GM19372 (cell line): Measurements from ENCODE around the gene MAMDC2.

Experiments used
- ATAC-seq: cut with Tn5 transposase; IDR thresholded peaks from one replicate; pipeline ENCODE4 v1.9.1; 2021; ENCODE audit warnings: mild to moderate bottlenecking, low read depth, moderate library complexity; ENCODE audit not compliant: unreplicated experiment

The MAMDC2 gene

DNA sequence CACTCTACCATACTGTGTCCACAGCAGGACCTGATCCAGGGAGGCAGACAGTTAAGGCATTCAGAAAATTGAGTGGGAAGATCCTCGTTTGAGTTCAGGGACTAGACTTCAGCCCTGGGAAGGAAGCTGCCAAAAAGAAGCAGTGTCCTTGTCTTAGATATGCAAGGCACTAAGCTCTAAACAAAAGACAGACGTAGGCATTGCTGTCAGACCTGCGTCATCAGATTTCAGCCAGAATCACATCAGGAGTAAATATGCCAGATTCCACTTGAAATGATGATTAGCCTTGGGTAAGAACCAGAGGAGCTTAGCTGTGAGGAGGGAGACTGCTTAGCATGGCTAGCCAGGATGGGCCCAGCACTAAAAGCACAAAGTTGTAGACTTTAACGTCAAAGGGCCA, 56.7 kb downstream of the MAMDC2 start:
- ATAC-seq: no peak

DNA sequence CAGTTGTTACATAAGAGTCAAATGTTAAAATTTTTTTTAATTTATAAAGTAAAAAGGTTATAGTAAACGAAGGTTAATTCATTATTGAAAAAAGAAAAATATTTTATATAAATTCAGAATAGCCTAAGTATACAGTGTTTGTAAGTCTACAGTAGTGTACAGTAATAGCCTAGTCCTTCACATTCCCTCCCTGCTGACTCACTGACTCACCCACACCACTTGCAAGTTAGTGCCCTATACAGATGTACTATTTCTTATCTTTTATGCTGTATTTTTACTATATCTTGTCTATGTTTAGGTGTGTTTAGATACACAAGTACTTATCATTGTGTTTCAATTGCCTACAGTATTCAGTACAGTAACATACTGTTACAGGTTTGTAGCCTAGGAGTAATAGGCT, 57.6 kb downstream of the MAMDC2 start:
- ATAC-seq: no peak

DNA sequence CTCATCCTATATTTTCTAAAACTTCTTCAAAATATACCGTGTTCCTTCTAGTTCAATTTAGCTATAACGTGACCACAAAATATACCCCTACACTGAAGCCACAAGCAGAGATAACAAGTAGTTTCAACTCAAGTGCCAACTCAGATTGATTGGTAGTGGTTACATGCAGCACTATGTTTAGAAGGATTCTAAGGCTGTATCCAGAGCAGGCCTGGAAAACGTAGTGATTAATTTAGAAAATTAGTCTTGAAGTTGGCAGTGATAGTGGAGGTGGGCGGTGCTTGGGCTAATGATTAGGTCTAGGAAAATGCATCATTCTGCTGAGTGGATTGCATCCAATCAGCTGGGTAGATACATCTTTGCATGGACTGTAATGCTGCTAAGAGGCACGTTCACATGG, 61.5 kb downstream of the MAMDC2 start:
- no peak for ATAC-seq

DNA sequence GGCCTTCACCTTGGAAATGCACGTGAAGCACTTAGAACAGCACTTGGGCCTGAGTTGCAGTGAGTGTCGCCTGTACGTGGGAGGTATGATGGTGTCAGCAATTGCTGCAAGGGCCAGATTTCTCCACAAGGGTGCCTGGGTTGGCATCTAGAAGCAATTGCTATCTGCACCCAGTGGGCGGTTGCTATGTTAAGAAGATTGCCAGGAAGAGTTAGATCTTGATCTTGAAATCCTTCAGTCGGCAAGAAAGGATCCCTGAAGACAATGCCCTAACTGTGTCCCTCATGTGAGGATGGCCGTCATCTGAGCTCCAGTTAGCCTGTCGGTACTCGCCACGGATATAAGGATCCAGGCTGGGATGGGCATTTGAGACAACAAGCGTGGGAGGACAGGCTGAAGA, 62.9 kb downstream of the MAMDC2 start:
- no peak for ATAC-seq

DNA sequence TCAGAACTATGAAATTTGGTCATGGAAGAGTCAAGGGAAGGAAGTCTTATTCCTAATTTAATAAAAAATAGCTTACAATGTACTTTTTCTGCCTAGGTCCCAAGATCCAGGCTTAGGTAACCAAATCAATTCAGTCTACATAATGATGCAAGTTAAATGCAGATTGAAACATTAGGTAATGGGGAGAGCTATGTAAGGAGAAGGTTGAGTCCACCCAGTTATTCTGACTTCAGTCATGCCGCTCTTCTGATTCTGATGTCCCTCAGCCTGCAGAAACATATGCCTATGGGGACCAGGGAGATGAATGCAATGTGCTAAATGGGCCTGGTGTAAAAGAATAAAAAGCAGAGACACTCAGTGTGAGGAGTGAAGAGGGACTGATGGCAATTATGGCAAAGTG, 63.9 kb downstream of the MAMDC2 start:
- no peak for ATAC-seq

DNA sequence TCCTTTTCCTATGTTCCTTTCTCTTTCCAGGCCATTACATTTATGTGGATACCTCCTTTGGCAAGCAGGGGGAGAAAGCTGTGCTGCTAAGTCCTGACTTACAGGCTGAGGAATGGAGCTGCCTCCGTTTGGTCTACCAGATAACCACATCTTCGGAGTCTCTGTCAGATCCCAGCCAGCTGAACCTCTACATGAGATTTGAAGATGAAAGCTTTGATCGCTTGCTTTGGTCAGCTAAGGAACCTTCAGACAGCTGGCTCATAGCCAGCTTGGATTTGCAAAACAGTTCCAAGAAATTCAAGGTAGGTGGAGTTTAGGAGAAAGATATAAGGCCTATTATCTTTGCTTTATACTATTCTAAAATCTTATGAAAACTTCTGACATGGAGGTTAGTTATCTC, 64.5 kb downstream of the MAMDC2 start:
- ATAC-seq: no peak

DNA sequence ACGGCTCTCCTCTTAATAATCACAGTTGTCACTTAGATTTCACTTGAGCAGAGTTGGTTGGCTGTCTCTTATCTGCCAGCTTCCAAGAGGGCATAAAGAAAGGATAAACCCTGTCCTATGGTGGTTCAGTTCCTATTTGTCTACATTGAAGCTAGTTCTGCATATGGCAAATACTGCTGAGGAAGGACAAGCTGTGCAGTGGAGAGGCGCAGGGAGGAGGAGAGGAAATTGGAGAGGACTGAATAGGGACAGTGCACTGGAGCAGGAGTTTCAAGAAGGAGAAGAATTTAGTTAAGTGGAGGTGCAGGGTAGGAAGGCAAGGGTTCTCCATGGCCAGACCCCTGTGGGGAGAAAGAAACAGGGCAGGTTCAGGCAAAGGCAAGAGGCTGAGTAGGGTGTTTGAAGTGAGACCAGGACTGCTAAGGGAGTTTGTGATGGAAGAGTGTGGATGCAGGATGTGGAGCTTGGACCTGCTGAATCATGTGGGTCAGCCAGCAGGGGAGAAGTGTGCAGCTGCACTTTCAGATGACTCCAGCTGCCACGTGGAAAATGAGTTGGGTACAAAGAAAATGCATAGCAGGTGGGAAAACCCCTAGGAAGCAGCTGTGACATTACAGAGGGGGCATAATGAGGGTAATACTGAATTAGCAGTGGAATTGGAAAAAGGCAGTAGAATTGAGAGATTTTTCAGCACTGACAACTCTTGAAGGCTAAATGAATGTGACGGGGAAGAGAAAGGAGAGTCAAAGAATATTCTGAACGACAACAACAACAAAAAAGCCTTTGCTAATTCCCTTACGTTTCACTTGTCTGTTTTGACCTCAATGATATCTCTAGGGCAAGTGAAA, 66.8 kb downstream of the MAMDC2 start:
- ATAC-seq: no peak

DNA sequence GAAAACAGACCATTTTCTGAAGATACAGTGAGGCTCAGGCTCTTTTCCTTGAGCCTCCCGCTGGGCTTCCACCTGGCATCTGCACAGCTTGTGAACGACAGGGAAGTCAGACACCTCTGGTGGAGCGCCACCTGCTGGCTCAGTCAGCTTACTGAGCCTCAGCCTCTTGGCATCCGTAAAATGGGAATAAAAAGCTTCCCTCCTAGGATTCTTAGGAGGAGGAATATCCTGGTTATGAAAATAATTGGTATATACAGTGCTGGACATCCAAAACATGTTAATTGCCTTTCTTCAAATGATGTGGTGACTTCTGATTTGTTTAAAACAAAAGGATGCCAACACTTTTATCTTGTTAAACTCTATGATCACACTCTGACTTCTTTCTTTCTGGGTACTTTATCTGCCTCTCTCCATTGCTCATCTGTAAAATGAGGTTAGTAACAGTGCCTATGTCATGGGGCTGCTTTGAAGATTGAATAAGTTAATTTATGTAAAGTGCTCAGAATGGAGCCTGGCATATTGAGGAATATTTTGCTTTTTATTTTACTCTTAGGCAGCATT, 67.5 kb downstream of the MAMDC2 start:
- peak; percentile 71 for ATAC-seq

DNA sequence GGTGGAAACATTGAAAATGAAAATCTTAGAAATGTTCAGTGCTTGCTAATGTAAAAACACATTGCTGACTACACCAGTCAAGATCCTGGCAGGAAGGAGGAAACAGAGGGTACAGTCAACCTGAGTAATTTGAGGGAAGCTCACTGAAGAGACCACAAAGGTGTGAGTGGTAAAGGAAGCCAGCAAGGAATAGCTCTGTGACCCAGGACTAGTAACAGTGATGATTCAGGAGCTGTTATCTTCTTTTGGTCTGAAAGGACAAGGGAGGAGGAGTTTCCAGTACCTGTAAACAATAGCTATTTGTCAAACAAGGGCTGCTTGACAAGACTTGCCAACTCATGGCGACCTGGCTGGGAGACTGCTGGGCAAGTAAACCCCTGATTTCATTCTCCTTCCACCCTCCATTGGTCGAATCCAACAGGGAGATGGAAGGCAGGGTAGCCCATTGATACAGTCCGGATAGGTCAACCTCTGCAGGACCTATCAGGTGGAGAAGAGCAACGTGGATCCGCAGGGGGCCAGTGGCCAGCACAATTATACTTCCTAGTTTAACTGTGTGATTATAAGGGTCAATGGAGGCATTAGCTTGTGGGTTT, 68.1 kb downstream of the MAMDC2 start:
- ATAC-seq: no peak

DNA sequence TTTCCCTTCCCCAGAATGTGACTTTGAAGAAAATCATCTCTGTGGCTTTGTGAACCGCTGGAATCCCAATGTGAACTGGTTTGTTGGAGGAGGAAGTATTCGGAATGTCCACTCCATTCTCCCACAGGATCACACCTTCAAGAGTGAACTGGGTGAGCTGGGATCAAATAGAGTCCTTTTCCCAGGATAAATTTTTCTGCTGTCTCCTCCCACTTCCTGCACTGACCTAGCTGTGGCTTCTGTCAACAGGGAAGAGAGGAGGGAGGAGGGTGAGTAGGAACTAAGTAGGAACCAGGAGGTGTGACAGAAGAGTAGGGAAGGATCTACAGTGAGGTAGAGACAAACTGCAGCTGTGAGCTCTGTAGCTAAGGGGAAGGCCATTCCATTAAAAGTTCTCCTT, 69.3 kb downstream of the MAMDC2 start:
- no peak for ATAC-seq

DNA sequence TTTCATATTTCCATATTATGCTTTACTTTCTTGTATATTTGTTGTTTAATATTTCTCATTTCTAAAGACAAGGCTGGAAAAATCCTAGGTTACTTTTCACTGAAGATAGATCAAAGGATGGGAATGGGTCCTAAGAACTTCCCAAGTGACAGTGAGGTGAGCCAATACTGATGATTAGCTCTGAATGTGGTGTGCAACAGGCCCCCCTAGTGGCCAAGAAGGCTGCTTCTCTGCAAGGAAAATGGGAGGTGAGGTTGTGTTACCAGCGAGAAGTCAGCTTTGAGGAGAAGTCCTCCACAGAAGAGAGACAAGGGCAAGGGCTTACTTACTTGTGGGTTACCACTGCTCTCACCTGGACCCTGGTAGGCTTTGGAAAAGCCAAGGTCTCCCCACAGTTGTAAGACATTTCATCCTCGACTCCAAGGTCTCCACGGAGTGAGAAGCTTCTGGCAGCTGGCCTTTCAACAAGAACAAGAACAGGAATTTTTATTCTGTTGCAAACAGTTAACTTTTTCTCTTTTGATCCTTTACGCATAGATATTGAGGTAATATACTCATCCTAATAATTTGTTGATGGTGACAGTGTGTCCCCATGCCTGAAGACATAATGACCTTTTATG, 69.9 kb downstream of the MAMDC2 start:
- peak; percentile 58 for ATAC-seq

DNA sequence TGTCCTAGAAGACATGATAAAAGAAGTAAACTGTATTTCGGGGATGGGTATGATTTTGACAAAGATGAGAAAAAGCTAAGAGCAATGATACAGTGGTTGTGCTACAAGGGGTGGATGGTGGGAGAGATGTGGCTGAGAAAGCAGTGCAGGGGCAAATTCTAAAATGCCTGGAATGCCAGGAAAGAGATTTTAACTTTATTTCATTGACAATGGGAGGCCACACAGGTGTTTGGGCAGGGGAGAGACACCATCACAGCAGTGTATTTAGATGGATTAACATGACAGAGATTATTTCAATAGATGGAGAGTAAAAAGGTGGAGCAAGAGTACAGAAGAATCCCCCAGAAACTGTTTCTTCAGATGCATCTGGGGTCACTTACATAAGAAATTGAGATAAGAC, 71.2 kb downstream of the MAMDC2 start:
- ATAC-seq: no peak

DNA sequence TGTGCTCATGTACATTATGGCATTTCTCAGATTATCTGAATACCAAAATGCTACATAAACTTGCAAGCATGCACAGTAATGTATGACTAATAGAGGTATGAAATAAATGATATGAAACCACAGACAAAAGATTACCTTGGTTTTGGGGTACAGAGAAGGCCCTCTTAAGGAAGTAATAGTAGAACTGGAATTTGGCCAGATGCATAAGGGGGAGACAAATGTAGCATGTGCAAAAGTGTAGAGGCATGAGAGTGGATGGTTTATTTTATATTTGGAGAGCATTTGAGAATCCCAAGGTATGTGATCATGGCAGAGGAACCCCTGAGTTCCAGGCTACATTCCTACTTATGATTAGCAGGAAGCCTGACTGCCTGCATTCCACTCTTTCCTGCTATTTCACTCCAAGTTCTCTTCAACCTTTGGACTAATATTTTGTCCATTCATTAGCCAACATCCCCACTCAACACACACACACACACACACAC, 74.2 kb downstream of the MAMDC2 start:
- no peak for ATAC-seq

DNA sequence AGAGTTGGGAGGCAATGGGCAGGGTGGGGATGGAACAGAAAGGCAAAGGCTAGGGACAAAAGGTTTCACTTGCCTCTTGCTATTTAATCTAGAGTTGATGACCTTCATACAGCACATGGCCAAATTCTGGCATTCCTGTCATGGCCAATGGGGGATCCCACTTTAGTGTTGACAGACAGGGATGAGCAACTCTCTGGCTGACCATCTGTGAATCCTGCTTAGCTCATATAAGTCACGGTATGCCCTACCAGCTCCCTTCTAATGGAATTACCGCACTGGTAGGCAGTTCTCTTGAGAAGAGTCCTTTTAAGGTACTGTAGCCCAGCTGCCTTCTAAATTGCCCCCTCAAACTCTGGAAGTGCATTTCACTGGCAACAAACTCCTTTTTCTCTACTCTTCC, 76.1 kb downstream of the MAMDC2 start:
- no peak for ATAC-seq

DNA sequence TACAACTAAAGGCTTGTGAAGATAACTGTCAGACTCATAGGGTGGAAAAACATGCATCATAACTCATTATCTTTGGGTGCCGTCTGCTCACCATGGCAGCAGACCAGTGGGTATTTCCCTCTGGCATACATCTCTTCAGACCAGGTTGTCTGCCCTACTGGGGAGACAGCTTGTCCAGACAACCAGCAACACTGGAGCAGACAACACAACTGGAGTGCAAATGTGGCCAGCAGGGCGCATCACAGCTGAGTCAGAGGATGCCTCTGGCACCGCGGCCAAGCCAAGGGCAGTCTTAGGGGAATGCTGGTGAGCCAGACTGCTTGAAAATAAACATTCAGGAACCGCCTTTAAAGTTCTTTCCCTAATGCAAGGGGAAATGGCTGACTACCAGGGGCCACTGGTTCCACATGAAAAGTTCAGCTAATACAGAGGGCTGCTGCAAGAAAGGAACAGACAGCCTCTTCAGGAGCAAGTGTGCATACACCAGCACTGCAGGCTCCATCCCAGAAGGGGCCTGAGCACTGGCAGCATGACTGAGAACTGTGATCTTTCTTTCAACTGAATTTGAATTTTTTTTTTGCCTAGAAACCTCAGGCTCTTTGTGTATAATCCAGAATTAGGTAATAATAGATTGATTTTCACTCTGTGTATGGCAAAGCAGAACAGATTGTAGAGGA, 77.3 kb downstream of the MAMDC2 start:
- no peak for ATAC-seq

DNA sequence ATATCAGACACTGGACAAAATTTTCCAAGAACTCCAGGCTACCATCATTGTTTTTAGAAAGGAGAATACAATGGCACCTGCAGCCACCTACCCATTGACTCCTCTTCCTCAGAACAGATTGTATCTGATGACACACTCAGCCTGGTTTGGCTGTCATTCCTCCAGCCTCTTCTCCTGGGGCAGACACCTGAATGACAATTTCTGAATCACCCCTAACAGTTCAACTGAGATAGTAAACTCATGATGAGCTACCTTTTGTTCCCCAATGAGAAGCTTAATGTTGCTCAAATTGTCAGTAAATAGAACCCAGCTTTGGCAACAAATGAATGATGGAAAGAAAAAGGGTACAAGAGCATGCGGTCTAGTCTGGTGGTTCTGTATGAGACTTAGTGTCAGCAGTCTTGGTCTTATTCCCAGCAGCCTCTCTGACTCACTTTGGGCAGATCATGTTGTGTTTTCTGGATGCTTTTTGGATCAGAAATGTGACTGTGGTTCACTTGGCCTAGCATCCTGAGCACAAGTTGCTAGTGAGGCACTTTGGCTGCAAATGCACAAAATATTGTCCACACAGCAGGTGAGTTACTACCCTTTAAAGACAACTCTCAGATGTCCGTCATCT, 78.3 kb downstream of the MAMDC2 start:
- no peak for ATAC-seq

DNA sequence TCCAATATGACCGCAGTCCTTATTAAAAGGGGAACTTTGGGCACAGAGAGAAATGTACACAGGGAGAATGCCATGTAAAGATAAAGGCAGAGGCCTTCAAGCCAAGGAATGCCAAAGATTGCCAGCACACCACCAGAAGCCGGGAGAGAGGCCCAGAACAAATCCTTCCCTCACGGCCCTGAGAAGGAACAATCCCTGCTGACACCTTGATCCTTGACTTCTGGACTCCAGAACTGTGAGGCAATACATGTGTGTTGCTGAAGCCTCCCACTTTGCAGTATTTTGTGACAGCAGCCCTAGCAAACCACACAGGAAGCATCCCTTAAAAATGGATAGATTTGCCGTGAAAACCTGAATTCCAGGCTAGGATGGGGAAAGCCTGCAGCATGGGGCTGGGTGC, 80.0 kb downstream of the MAMDC2 start:
- ATAC-seq: no peak

DNA sequence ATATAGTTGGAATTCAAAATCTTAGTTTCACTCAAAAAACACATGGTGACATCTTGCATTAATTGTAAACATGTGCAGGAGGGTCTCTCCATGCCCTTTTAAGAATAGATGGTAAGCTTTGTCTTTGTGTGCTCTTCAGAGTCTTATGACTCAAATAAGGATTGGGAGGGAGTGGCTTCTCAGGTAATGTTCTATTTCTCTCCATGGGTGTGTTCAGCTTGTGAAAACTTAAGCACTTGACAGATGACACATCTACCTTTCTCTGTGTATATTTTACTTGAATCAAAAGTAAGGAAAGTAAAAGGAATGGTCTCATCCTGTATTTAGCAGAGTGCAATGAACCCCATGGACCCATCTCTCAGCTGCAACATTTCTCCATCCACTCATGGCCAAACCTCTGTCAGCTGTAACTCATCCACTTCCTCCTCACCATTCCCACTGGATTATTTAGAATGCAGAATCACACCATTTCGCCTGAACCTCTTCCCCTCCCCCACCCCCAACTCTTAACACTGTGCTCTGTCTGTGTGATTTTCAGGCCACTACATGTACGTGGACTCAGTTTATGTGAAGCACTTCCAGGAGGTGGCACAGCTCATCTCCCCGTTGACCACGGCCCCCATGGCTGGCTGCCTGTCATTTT, 82.1 kb downstream of the MAMDC2 start:
- no peak for ATAC-seq

DNA sequence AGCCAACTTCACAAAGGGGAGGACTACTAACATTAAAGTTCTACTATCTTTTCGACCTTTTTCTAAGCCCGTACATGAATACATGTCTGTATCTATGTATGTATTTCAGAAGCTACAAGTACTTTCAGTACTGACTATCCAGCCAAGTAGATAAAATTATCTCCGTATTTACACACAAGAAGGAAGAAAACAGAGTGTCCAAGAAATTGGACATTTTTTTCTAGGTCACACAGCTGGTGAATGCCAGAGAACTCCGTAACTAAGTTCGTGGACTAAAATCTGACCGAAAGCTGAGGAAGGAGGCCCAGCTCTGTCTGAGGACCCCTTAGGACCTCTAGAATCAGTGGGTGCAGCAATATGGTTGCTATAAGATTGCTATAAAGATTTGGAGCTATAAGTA, 83.4 kb downstream of the MAMDC2 start:
- no peak for ATAC-seq
